ENCODE results near the gene CTNNB1. TPM values are rescaled to one million over a fixed set of nuclear protein-coding genes. Genes with fewer than 3 reads are reported as not detected.
A peak's percentile ranks its signal among the peaks of the same experiment; 100 is the strongest.

CTNNB1 gene
- total and polyA plus RNA-seq, 2 of the 13 experiments (the other 11 are each of a cell fraction or from before 2014, with no cell fraction given) = 398 to 489 TPM

- TF ChIP-seq GMEB1 (CRISPR knock-in tag; IDR thresholded peaks at IDR 0.05; ENCODE audit: borderline replicate concordance) (no peak), FLYWCH1 (CRISPR knock-in tag; IDR thresholded peaks at IDR 0.05) (no peak), BRF2 (CRISPR knock-in tag; IDR thresholded peaks at IDR 0.05) (no peak), PRDM4 (CRISPR knock-in tag; IDR thresholded peaks at IDR 0.05; ENCODE audit: borderline replicate concordance) (no peak), TRAFD1 (CRISPR knock-in tag; IDR thresholded peaks at IDR 0.05; ENCODE audit: borderline replicate concordance) (no peak), ATF1 (CRISPR knock-in tag; IDR thresholded peaks at IDR 0.05) (no peak), ZNF879 (CRISPR knock-in tag; IDR thresholded peaks at IDR 0.05) (no peak), ZNF441 (CRISPR knock-in tag; IDR thresholded peaks at IDR 0.05; ENCODE audit: borderline replicate concordance) (no peak), ZNF460 (CRISPR knock-in tag; IDR thresholded peaks at IDR 0.05; ENCODE audit: borderline replicate concordance) (no peak), NFIB (CRISPR knock-in tag; IDR thresholded peaks at IDR 0.05; ENCODE audit: borderline replicate concordance) (no peak), SMC3 (IDR thresholded peaks at IDR 0.05; ENCODE audit: low read length) (peak; percentile 23; the same call in 1 of the 2 replicates), TEAD3 (CRISPR knock-in tag; optimal IDR thresholded peaks at IDR 0.05; ENCODE audit: borderline replicate concordance) (peak; percentile 62), NCOR1 (IDR thresholded peaks at IDR 0.05; ENCODE audit: borderline replicate concordance, low read length) (no peak; the same call in 1 of the 2 replicates), ZNF558 (CRISPR knock-in tag; IDR thresholded peaks at IDR 0.05; ENCODE audit: borderline replicate concordance) (no peak), NFYB (CRISPR knock-in tag; IDR thresholded peaks at IDR 0.05) (no peak), CHD2 (IDR thresholded peaks at IDR 0.05; ENCODE audit: low read depth, low read length) (no peak), ZNF569 (CRISPR knock-in tag; IDR thresholded peaks at IDR 0.05; ENCODE audit: borderline replicate concordance) (no peak), CBFB (CRISPR knock-in tag; IDR thresholded peaks at IDR 0.05) (no peak), CCDC6 (CRISPR knock-in tag; IDR thresholded peaks at IDR 0.05) (no peak; the same call in 1 of the 2 replicates), PLSCR1 (CRISPR knock-in tag; IDR thresholded peaks at IDR 0.05; ENCODE audit: borderline replicate concordance) (no peak), ELF3 (CRISPR knock-in tag; IDR thresholded peaks at IDR 0.05) (peak; percentile 54), NFKB2 (CRISPR knock-in tag; IDR thresholded peaks at IDR 0.05; ENCODE audit: borderline replicate concordance) (no peak), MXD3 (CRISPR knock-in tag; IDR thresholded peaks at IDR 0.05) (no peak)
Measured at GRCh38 chr3:41265823-41266273, 66.5 kb downstream of the CTNNB1 start (continued).

Measured in HepG2 (cell line).